Ectodermal cell (in vitro differentiated cells): Measurements from ENCODE around the gene SLC38A11.

Source experiments
- H3K27ac ChIP-seq: 2 replicates; pipeline ENCODE4 v1.7.0; 2013; ENCODE audit warnings: mild to moderate bottlenecking, low read depth, low read length; ENCODE audit not compliant: insufficient read depth, poor library complexity, severe bottlenecking
- H3K27me3 ChIP-seq: 2 replicates; pipeline ENCODE4 v1.7.0; 2013; ENCODE audit warnings: mild to moderate bottlenecking, low read length; ENCODE audit not compliant: insufficient read depth, control insufficient read depth, poor library complexity, severe bottlenecking
- H3K36me3 ChIP-seq: one replicate; pipeline ENCODE4 v1.7.0; 2013; ENCODE audit warnings: low read length; ENCODE audit not compliant: control insufficient read depth, insufficient read depth
- H3K4me1 ChIP-seq: one replicate; pipeline ENCODE4 v1.7.0; 2013; ENCODE audit warnings: low read length; ENCODE audit not compliant: control insufficient read depth, insufficient read depth
- H3K4me3 ChIP-seq: 2 replicates; pipeline ENCODE4 v1.7.0; 2013; ENCODE audit warnings: low read depth, low read length, control low read depth; ENCODE audit not compliant: insufficient read depth
- H3K9me3 ChIP-seq: 2 replicates; pipeline ENCODE4 v1.7.0; 2013; ENCODE audit warnings: mild to moderate bottlenecking, low read length, moderate library complexity; ENCODE audit not compliant: control insufficient read depth
- WGBS, 2 experiments: methylation state at CpG; one replicate each; pipeline ENCODE4 v1.1.7; 2013; ENCODE audit warnings: missing lambda C conversion rate in 2 of 2; 5-methylcytosine and 5-hydroxymethylcytosine counted together

The SLC38A11 gene

GRCh38 chr2:164846276-164846675, 109.0 kb downstream of the SLC38A11 start:
- WGBS, 2 experiments = no CpG with 5 or more reads among the region's 2 CpGs
- no peak overlapping the region for H3K4me3 ChIP-seq
- no peaks in the 10 kb centered on the region for H3K4me1 ChIP-seq
- H3K36me3 ChIP-seq = no peaks in the 10 kb centered on the region
- no peaks in the 10 kb centered on the region for H3K9me3 ChIP-seq
- no peak overlapping the region for H3K27ac ChIP-seq
- H3K27me3 ChIP-seq = peaks cover 12% of the 10 kb centered on the region
